ENCODE measurements around the gene SLC36A1. TPM values are rescaled to one million over a fixed set of nuclear protein-coding genes. Genes with fewer than 3 reads are reported as not detected.
"Not testable (repeated sequence)": the region's sequence is repeated elsewhere in the genome, so short reads cannot be mapped to it uniquely, and the experiment has no call there.

SLC36A1 gene
- total RNA-seq, 4 donors from 2014 or later, result 35.2 to 91.3 (median 69.8) TPM

DNA sequence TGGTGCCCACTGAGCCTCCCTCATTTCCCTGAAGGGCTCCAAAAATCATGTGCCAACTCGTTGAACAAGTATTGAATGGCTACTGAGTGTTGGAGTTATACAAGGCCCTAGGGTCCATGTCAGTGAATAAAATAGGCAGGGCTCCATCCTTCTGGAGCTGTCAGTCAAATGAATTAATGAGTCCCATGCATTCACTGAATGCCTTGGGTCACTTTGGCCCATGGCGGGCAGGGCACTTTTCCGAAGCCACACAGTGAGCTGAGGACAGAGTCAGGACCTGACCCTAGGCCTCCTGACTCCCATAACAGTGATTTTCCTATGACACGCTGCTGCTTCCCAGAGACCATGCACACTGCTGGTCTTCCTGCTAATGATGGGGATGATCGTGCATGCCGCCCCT, 27.3 kb upstream of the SLC36A1 start:
- in situ Hi-C loops (cut with MboI; ENCODE audit: low pct_ligation_motif_present in 1 of 4, low pct_unique_long_range_greater_than_20kb in 1 of 4, low sequenced_read_pairs in 3 of 4) (no loop called here), intact Hi-C loops (cut with DNase I; ENCODE audit: low total_unique reads) (no loop called here)
- no peak overlapping the region for H3K4me3 ChIP-seq
- 43 to 83% methylated on average over 1 to 6 of the region's 6 CpGs for WGBS, 2 donors (ENCODE audit: low coverage in 1 of 2)
- no peak for DNase-seq
- H3K27ac ChIP-seq, result no peak overlapping the region
- no peaks in the 10 kb centered on the region for H3K9me3 ChIP-seq
- H3K4me1 ChIP-seq, result no peaks in the 10 kb centered on the region
- peaks cover 5% of the 10 kb centered on the region for H3K27me3 ChIP-seq
- TF ChIP-seq EP300 (IDR thresholded peaks at IDR 0.05; ENCODE audit: low read depth) (no peak), POLR2AphosphoS5 (IDR thresholded peaks at IDR 0.05) (no peak), POLR2A (IDR thresholded peaks at IDR 0.05) (no peak)
- TF ChIP-seq, protein P1, sequence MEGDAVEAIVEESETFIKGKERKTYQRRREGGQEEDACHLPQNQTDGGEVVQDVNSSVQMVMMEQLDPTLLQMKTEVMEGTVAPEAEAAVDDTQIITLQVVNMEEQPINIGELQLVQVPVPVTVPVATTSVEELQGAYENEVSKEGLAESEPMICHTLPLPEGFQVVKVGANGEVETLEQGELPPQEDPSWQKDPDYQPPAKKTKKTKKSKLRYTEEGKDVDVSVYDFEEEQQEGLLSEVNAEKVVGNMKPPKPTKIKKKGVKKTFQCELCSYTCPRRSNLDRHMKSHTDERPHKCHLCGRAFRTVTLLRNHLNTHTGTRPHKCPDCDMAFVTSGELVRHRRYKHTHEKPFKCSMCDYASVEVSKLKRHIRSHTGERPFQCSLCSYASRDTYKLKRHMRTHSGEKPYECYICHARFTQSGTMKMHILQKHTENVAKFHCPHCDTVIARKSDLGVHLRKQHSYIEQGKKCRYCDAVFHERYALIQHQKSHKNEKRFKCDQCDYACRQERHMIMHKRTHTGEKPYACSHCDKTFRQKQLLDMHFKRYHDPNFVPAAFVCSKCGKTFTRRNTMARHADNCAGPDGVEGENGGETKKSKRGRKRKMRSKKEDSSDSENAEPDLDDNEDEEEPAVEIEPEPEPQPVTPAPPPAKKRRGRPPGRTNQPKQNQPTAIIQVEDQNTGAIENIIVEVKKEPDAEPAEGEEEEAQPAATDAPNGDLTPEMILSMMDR (IDR thresholded peaks at IDR 0.05), result no peak
- no peaks in the 10 kb centered on the region for H3K36me3 ChIP-seq

GRCh38 chr5:151424892-151425523, 22.4 kb upstream of the SLC36A1 start:
- no peak for TF ChIP-seq POLR2AphosphoS5 (IDR thresholded peaks at IDR 0.05)
- no peak for DNase-seq
- Histone ChIP-seq H3K27me3 (peaks cover 5% of the 10 kb centered on the region), H3K27ac (no peak overlapping the region), H3K9me3 (no peaks in the 10 kb centered on the region), H3K4me3 (no peak overlapping the region), H3K36me3 (no peaks in the 10 kb centered on the region), H3K4me1 (no peaks in the 10 kb centered on the region)
- 53% methylated on average over 8 of the region's 8 CpGs; no CpG with 5 or more reads in 1 of the 2 donors for WGBS, 2 donors (ENCODE audit: low coverage in 1 of 2)
- intact Hi-C loops (cut with DNase I; ENCODE audit: low total_unique reads) (no loop called here), in situ Hi-C loops (cut with MboI; ENCODE audit: low pct_ligation_motif_present in 1 of 4, low pct_unique_long_range_greater_than_20kb in 1 of 4, low sequenced_read_pairs in 3 of 4) (loop anchor here in 1 of 4 donors (25.0 kb wide), 1 partner anchor 312 kb away; no protein-coding TSS in a partner anchor)

DNA sequence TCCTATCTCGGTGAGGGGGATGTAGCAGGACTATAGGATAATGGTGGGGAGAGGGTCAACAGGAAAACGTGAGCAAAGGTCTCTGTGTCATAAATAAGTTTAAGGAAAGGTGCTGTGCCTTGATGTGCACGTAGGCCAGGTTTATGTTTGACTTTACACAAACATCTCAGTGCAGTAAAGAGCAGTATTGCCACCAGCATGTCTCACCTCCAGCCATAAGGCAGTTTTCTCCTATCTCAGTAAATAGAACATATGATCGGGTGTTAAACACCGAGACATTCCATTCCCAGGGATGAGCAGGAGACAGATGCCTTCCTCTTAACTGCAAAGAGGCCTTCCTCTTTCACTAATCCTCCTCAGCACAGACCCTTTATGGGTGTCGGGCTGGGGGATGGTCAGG, 21.1 kb upstream of the SLC36A1 start:
- H3K9me3 ChIP-seq; H3K27ac ChIP-seq; DNase-seq; H3K4me1 ChIP-seq; H3K4me3 ChIP-seq; intact Hi-C loops (cut with DNase I; ENCODE audit: low total_unique reads); H3K36me3 ChIP-seq; H3K27me3 ChIP-seq: not testable (repeated sequence)
- in situ Hi-C loops (cut with MboI; ENCODE audit: low pct_ligation_motif_present in 1 of 4, low pct_unique_long_range_greater_than_20kb in 1 of 4, low sequenced_read_pairs in 3 of 4), result loop anchor here in 1 of 4 donors (25.0 kb wide), 1 partner anchor 311 kb away; no protein-coding TSS in a partner anchor
- WGBS, 2 donors (ENCODE audit: low coverage in 1 of 2), result 25 to 42% methylated on average over 5 to 6 of the region's 6 CpGs

GRCh38 chr5:151427258-151427657, 20.1 kb upstream of the SLC36A1 start:
- H3K4me1 ChIP-seq, result no peaks in the 10 kb centered on the region
- intact Hi-C loops (cut with DNase I; ENCODE audit: low total_unique reads) (no loop called here), in situ Hi-C loops (cut with MboI; ENCODE audit: low pct_ligation_motif_present in 1 of 4, low pct_unique_long_range_greater_than_20kb in 1 of 4, low sequenced_read_pairs in 3 of 4) (loop anchor here in 1 of 4 donors (25.0 kb wide), 1 partner anchor 310 kb away; no protein-coding TSS in a partner anchor)
- no peaks in the 10 kb centered on the region for H3K36me3 ChIP-seq
- no peak overlapping the region for H3K4me3 ChIP-seq
- H3K27me3 ChIP-seq, result peaks cover 5% of the 10 kb centered on the region
- TF ChIP-seq POLR2A (IDR thresholded peaks at IDR 0.05) (no peak), POLR2AphosphoS5 (IDR thresholded peaks at IDR 0.05) (no peak), EP300 (IDR thresholded peaks at IDR 0.05; ENCODE audit: low read depth) (no peak)
- TF ChIP-seq, protein P1 (IDR thresholded peaks at IDR 0.05), result no peak
- H3K27ac ChIP-seq, result no peak overlapping the region
- DNase-seq, result no peak
- H3K9me3 ChIP-seq, result no peaks in the 10 kb centered on the region
- WGBS, 2 donors (ENCODE audit: low coverage in 1 of 2), result 62 to 70% methylated on average over 2 of the region's 2 CpGs

GRCh38 chr5:151430731-151431130, 16.7 kb upstream of the SLC36A1 start:
- WGBS, 2 donors (ENCODE audit: low coverage in 1 of 2), result 100% methylated on average over 1 of the region's 1 CpG
- H3K36me3 ChIP-seq, result no peaks in the 10 kb centered on the region
- no peaks in the 10 kb centered on the region for H3K27me3 ChIP-seq
- H3K9me3 ChIP-seq, result no peaks in the 10 kb centered on the region
- in situ Hi-C loops (cut with MboI; ENCODE audit: low pct_ligation_motif_present in 1 of 4, low pct_unique_long_range_greater_than_20kb in 1 of 4, low sequenced_read_pairs in 3 of 4) (loop anchor here in 2 of 4 donors (10.0 to 25.0 kb wide), 3 partner anchors 74 to 307 kb away; no protein-coding TSS in a partner anchor), intact Hi-C loops (cut with DNase I; ENCODE audit: low total_unique reads) (no loop called here)
- H3K4me1 ChIP-seq, result no peaks in the 10 kb centered on the region
- no peak overlapping the region for H3K27ac ChIP-seq
- TF ChIP-seq POLR2AphosphoS5 (IDR thresholded peaks at IDR 0.05), result no peak
- TF ChIP-seq EP300 (IDR thresholded peaks at IDR 0.05; ENCODE audit: low read depth), result no peak
- TF ChIP-seq, protein P1 (IDR thresholded peaks at IDR 0.05), result no peak
- TF ChIP-seq POLR2A (IDR thresholded peaks at IDR 0.05), result no peak
- H3K4me3 ChIP-seq, result no peak overlapping the region
- no peak for DNase-seq
